ENCODE results near the gene FAM81B. TPM values are rescaled to one million over a fixed set of nuclear protein-coding genes. Genes with fewer than 3 reads are reported as not detected.

FAM81B gene
- total and polyA plus RNA-seq, 2 of the 4 experiments (the other 2 are of a cell fraction) = not detected

DNA sequence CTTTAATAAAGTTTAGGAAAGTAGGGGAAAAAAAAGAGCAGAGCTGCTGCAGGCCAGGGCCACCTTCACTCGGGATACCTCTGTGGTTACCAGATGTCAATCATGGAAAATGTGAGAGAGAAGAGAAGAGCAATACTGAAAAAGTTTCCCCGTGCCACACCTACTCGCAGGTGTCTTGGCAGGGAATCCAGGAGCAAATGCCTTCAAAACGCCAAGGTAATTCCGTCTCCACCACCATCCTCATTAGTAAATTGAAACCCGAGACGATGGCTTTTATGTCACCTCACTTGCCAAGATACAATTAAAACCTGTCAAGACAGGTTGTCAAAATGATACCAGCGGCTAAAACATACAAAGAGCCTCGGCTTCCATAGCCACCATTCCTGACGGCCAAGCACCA is 49.7 kb downstream of the FAM81B start:
- Histone ChIP-seq H3K4me2 (ENCODE audit: low read depth, low read length) (no peak overlapping the region), H3K27ac (ENCODE audit: insufficient read depth, low read length) (no peak overlapping the region), H4K8ac (ENCODE audit: low read depth in 2 of 2, low read length in 2 of 2) (no peak overlapping the region), H4K91ac (ENCODE audit: insufficient read depth, low read depth, low read length) (no peak overlapping the region), H3K36me3 (ENCODE audit: control insufficient read depth, insufficient read depth, low read length) (no peaks in the 10 kb centered on the region), H3K4me1 (ENCODE audit: control insufficient read depth, insufficient read depth, low read length) (no peaks in the 10 kb centered on the region), H4K20me1 (ENCODE audit: insufficient read depth, low read length) (no peaks in the 10 kb centered on the region), H3K23ac (ENCODE audit: low read depth, low read length) (no peak overlapping the region), H2AK9ac (replicated peaks; ENCODE audit: low read depth, low read length, poor library complexity) (no peak overlapping the region), H2BK20ac (ENCODE audit: low read depth, low read length) (no peak overlapping the region), H2BK5ac (ENCODE audit: low read depth, low read length, poor library complexity, severe bottlenecking) (no peak overlapping the region), H2BK120ac (ENCODE audit: low read depth, low read length) (no peak overlapping the region), H2AFZ (replicated peaks; ENCODE audit: low read length, poor library complexity) (no peak overlapping the region), H3K9ac (ENCODE audit: low read depth, low read length) (no peak overlapping the region), H3K14ac (replicated peaks; ENCODE audit: low read depth, low read length) (no peak overlapping the region), H3K56ac (ENCODE audit: extremely low read depth, insufficient read depth, low read length) (no peak overlapping the region), H4K5ac (ENCODE audit: low read depth, low read length) (no peak overlapping the region), H2BK15ac (ENCODE audit: low read depth, low read length) (no peak overlapping the region), H3K4me3 (ENCODE audit: insufficient read depth, low read depth, low read length) (no peak overlapping the region), H3K9me3 (ENCODE audit: control insufficient read depth, insufficient read depth, low read length) (no peaks in the 10 kb centered on the region), H3K18ac (ENCODE audit: low read depth, low read length) (no peak overlapping the region), H3K9me1 (ENCODE audit: insufficient read depth, low read length) (no peaks in the 10 kb centered on the region), H2AK5ac (ENCODE audit: low read depth, low read length) (no peak overlapping the region), H3K27me3 (ENCODE audit: control insufficient read depth, insufficient read depth, low read length) (peaks cover 16% of the 10 kb centered on the region), H3K79me1 (ENCODE audit: low read depth in 1 of 2, low read length in 2 of 2) (no peaks in the 10 kb centered on the region), H3K4ac (ENCODE audit: low read depth, low read length) (no peak overlapping the region)
- intact Hi-C loops (cut with micrococcal nuclease) = no loop called here
- in situ Hi-C loops (cut with MboI; ENCODE audit: low sequenced_read_pairs) = no loop called here
- BruUV-seq (replicated peaks) = no TSS peak
- DNase-seq (no peak), ATAC-seq (ENCODE audit: low read depth) (no peak)
- 46% methylated on average over 7 of the region's 10 CpGs; no CpG with 5 or more reads in 1 of the 2 experiments for WGBS, 2 experiments (ENCODE audit: extremely low coverage in 2 of 2, insufficient read length in 1 of 2)
- ChIA-PET CTCF (no interaction called here), POLR2A (ENCODE audit: unreplicated experiment) (no interaction called here)
- TF ChIP-seq CEBPB (IDR thresholded peaks at IDR 0.05; ENCODE audit: low read depth, low read length) (no peak), MAFK (IDR thresholded peaks at IDR 0.05; ENCODE audit: low read depth, low read length) (no peak), CHD1 (IDR thresholded peaks at IDR 0.05; ENCODE audit: low read depth, low read length) (no peak), RFX5 (IDR thresholded peaks at IDR 0.05; ENCODE audit: low read depth, low read length) (no peak), NFE2L2 (IDR thresholded peaks at IDR 0.05; ENCODE audit: low read depth, low read length) (no peak), RCOR1 (IDR thresholded peaks at IDR 0.05; ENCODE audit: insufficient replicate concordance, low read length) (no peak), FOS (IDR thresholded peaks at IDR 0.05; ENCODE audit: low read depth, low read length) (no peak), SMC3 (IDR thresholded peaks at IDR 0.05; ENCODE audit: low read depth, low read length) (no peak), MAZ (IDR thresholded peaks at IDR 0.05; ENCODE audit: borderline replicate concordance, low read depth, low read length) (no peak)
- TF ChIP-seq, protein P1, sequence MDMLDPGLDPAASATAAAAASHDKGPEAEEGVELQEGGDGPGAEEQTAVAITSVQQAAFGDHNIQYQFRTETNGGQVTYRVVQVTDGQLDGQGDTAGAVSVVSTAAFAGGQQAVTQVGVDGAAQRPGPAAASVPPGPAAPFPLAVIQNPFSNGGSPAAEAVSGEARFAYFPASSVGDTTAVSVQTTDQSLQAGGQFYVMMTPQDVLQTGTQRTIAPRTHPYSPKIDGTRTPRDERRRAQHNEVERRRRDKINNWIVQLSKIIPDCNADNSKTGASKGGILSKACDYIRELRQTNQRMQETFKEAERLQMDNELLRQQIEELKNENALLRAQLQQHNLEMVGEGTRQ (IDR thresholded peaks at IDR 0.05; ENCODE audit: low read depth, low read length) = no peak
- TF ChIP-seq, protein P2, sequence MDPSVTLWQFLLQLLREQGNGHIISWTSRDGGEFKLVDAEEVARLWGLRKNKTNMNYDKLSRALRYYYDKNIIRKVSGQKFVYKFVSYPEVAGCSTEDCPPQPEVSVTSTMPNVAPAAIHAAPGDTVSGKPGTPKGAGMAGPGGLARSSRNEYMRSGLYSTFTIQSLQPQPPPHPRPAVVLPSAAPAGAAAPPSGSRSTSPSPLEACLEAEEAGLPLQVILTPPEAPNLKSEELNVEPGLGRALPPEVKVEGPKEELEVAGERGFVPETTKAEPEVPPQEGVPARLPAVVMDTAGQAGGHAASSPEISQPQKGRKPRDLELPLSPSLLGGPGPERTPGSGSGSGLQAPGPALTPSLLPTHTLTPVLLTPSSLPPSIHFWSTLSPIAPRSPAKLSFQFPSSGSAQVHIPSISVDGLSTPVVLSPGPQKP (IDR thresholded peaks at IDR 0.05; ENCODE audit: borderline replicate concordance, low read depth, low read length) = no peak
- dilution Hi-C loops (cut with HindIII; ENCODE audit: low sequenced_read_pairs, unreplicated experiment) = no loop called here

All from IMR-90 (cell line).